Activated effector memory CD4-positive, alpha-beta T cell treated with anti-CD3 and anti-CD28 coated beads, Interleukin-2, amount 50 U/mL, for 16 hours (primary cell): ENCODE results near the gene APRT.
"Not testable (repeated sequence)": the region's sequence is repeated elsewhere in the genome, so short reads cannot be mapped to it uniquely, and the experiment has no call there.

Source experiments
- DNase-seq: peaks from one replicate; pipeline ENCODE4 v3.0.0-alpha.2; 2020

Gene APRT

GRCh38 chr16:88841521-88842307 lies 30.0 kb upstream of the APRT start:
- no peak for DNase-seq

- no peak for DNase-seq
These were observed 29.0 kb upstream of the APRT start for GRCh38 chr16:88840600-88841215.

- DNase-seq = no peak
These were observed 28.2 kb upstream of the APRT start for GRCh38 chr16:88839745-88840599.

- no peak for DNase-seq
These were observed 27.4 kb upstream of the APRT start for GRCh38 chr16:88839026-88839529.

- DNase-seq = no peak
These were observed 26.8 kb upstream of the APRT start for GRCh38 chr16:88838566-88838965.

GRCh38 chr16:88837806-88838205 lies 26.1 kb upstream of the APRT start:
- no peak for DNase-seq

GRCh38 chr16:88836791-88837190 lies 25.1 kb upstream of the APRT start:
- no peak for DNase-seq

- DNase-seq = no peak
These were observed 24.1 kb upstream of the APRT start for GRCh38 chr16:88835818-88836217.

- no peak for DNase-seq
These were observed 23.7 kb upstream of the APRT start for GRCh38 chr16:88835383-88835782.

GRCh38 chr16:88834670-88835069 lies 22.9 kb upstream of the APRT start:
- DNase-seq = no peak

- DNase-seq = no peak
These were observed 21.4 kb upstream of the APRT start for GRCh38 chr16:88833086-88833485.

- DNase-seq = no peak
These were observed 20.1 kb upstream of the APRT start for GRCh38 chr16:88831838-88832237.

GRCh38 chr16:88830783-88831182 lies 19.1 kb upstream of the APRT start:
- DNase-seq = no peak

GRCh38 chr16:88830258-88830657 lies 18.5 kb upstream of the APRT start:
- DNase-seq = no peak

GRCh38 chr16:88828711-88829110 lies 17.0 kb upstream of the APRT start:
- no peak for DNase-seq

- no peak for DNase-seq
These were observed 16.0 kb upstream of the APRT start for GRCh38 chr16:88827727-88828126.

- no peak for DNase-seq
These were observed 14.5 kb upstream of the APRT start for GRCh38 chr16:88826070-88826840.

GRCh38 chr16:88825146-88825545 lies 13.4 kb upstream of the APRT start:
- DNase-seq = no peak

- DNase-seq = no peak
These were observed 12.7 kb upstream of the APRT start for GRCh38 chr16:88824256-88825077.

- not testable (repeated sequence) for DNase-seq
These were observed 11.9 kb upstream of the APRT start for GRCh38 chr16:88823646-88824045.

- no peak for DNase-seq
These were observed 10.7 kb upstream of the APRT start for GRCh38 chr16:88822281-88823040.
